Measurements from ENCODE around the gene CA4.
"Not testable (repeated sequence)": the region's sequence is repeated elsewhere in the genome, so short reads cannot be mapped to it uniquely, and the experiment has no call there.

CA4 gene

GRCh38 chr17:60170835-60171752 is 21.3 kb downstream of the CA4 start:
- ATAC-seq (ENCODE audit: low read depth) (no peak), DNase-seq (ENCODE audit: low spot score) (no peak)
- H3K4me3 ChIP-seq (ENCODE audit: severe bottlenecking), result no peak overlapping the region
- H3K4me1 ChIP-seq (ENCODE audit: insufficient read depth, poor library complexity, severe bottlenecking), result peaks cover 3% of the 10 kb centered on the region
- no peak for TF ChIP-seq CTCF (IDR thresholded peaks at IDR 0.05; ENCODE audit: poor library complexity, severe bottlenecking)
- H3K9me3 ChIP-seq (ENCODE audit: severe bottlenecking), result no peaks in the 10 kb centered on the region
- no peaks in the 10 kb centered on the region for H3K27me3 ChIP-seq (ENCODE audit: insufficient read depth, poor library complexity, severe bottlenecking)
- H3K27ac ChIP-seq (ENCODE audit: poor library complexity, severe bottlenecking), result no peak overlapping the region
- no peaks in the 10 kb centered on the region for H3K36me3 ChIP-seq (ENCODE audit: low read depth)

GRCh38 chr17:60171753-60172079 is 21.9 kb downstream of the CA4 start:
- no peak for TF ChIP-seq CTCF (IDR thresholded peaks at IDR 0.05; ENCODE audit: poor library complexity, severe bottlenecking)
- H3K4me3 ChIP-seq (ENCODE audit: severe bottlenecking), result no peak overlapping the region
- H3K4me1 ChIP-seq (ENCODE audit: insufficient read depth, poor library complexity, severe bottlenecking), result peaks cover 3% of the 10 kb centered on the region
- no peaks in the 10 kb centered on the region for H3K9me3 ChIP-seq (ENCODE audit: severe bottlenecking)
- DNase-seq (ENCODE audit: low spot score), result no peak
- H3K27ac ChIP-seq (ENCODE audit: poor library complexity, severe bottlenecking), result no peak overlapping the region
- no peak for ATAC-seq (ENCODE audit: low read depth)
- no peaks in the 10 kb centered on the region for H3K36me3 ChIP-seq (ENCODE audit: low read depth)
- H3K27me3 ChIP-seq (ENCODE audit: insufficient read depth, poor library complexity, severe bottlenecking), result no peaks in the 10 kb centered on the region

- H3K27me3 ChIP-seq (ENCODE audit: insufficient read depth, poor library complexity, severe bottlenecking), result no peaks in the 10 kb centered on the region
- peaks cover 3% of the 10 kb centered on the region for H3K4me1 ChIP-seq (ENCODE audit: insufficient read depth, poor library complexity, severe bottlenecking)
- no peak overlapping the region for H3K27ac ChIP-seq (ENCODE audit: poor library complexity, severe bottlenecking)
- ATAC-seq (ENCODE audit: low read depth) (peak; percentile 15; the same call in 1 of the 3 replicates), DNase-seq (ENCODE audit: low spot score) (no peak)
- H3K36me3 ChIP-seq (ENCODE audit: low read depth), result peaks cover 12% of the 10 kb centered on the region
- TF ChIP-seq CTCF (IDR thresholded peaks at IDR 0.05; ENCODE audit: poor library complexity, severe bottlenecking), result no peak
- no peaks in the 10 kb centered on the region for H3K9me3 ChIP-seq (ENCODE audit: severe bottlenecking)
- H3K4me3 ChIP-seq (ENCODE audit: severe bottlenecking), result no peak overlapping the region
Observed at GRCh38 chr17:60173304-60173819, 23.6 kb downstream of the CA4 start.

- Histone ChIP-seq H3K4me3 (ENCODE audit: severe bottlenecking) (no peak overlapping the region), H3K4me1 (ENCODE audit: insufficient read depth, poor library complexity, severe bottlenecking) (peaks cover 3% of the 10 kb centered on the region), H3K27me3 (ENCODE audit: insufficient read depth, poor library complexity, severe bottlenecking) (no peaks in the 10 kb centered on the region), H3K27ac (ENCODE audit: poor library complexity, severe bottlenecking) (no peak overlapping the region), H3K9me3 (ENCODE audit: severe bottlenecking) (no peaks in the 10 kb centered on the region), H3K36me3 (ENCODE audit: low read depth) (peaks cover 18% of the 10 kb centered on the region)
- no peak for TF ChIP-seq CTCF (IDR thresholded peaks at IDR 0.05; ENCODE audit: poor library complexity, severe bottlenecking)
- ATAC-seq (ENCODE audit: low read depth) (no peak), DNase-seq (ENCODE audit: low spot score) (no peak)
Observed at GRCh38 chr17:60174035-60174434, 24.3 kb downstream of the CA4 start.

- not testable (repeated sequence) for H3K9me3 ChIP-seq (ENCODE audit: severe bottlenecking); DNase-seq (ENCODE audit: low spot score); H3K4me3 ChIP-seq (ENCODE audit: severe bottlenecking); H3K27me3 ChIP-seq (ENCODE audit: insufficient read depth, poor library complexity, severe bottlenecking); H3K4me1 ChIP-seq (ENCODE audit: insufficient read depth, poor library complexity, severe bottlenecking); H3K27ac ChIP-seq (ENCODE audit: poor library complexity, severe bottlenecking)
- TF ChIP-seq CTCF (IDR thresholded peaks at IDR 0.05; ENCODE audit: poor library complexity, severe bottlenecking), result peak; percentile 15
- peaks cover 18% of the 10 kb centered on the region for H3K36me3 ChIP-seq (ENCODE audit: low read depth)
- peak; percentile 49; the same call in 2 of the 3 replicates for ATAC-seq (ENCODE audit: low read depth)
Observed at GRCh38 chr17:60174767-60175166, 25.0 kb downstream of the CA4 start.

- peaks cover 35% of the 10 kb centered on the region for H3K36me3 ChIP-seq (ENCODE audit: low read depth)
- not testable (repeated sequence) for H3K27ac ChIP-seq (ENCODE audit: poor library complexity, severe bottlenecking); DNase-seq (ENCODE audit: low spot score); H3K4me3 ChIP-seq (ENCODE audit: severe bottlenecking); H3K27me3 ChIP-seq (ENCODE audit: insufficient read depth, poor library complexity, severe bottlenecking); H3K4me1 ChIP-seq (ENCODE audit: insufficient read depth, poor library complexity, severe bottlenecking); H3K9me3 ChIP-seq (ENCODE audit: severe bottlenecking); ATAC-seq (ENCODE audit: low read depth)
Observed at GRCh38 chr17:60176763-60177162, 27.0 kb downstream of the CA4 start.

- not testable (repeated sequence) for DNase-seq (ENCODE audit: low spot score); H3K9me3 ChIP-seq (ENCODE audit: severe bottlenecking); ATAC-seq (ENCODE audit: low read depth); H3K27ac ChIP-seq (ENCODE audit: poor library complexity, severe bottlenecking); H3K4me1 ChIP-seq (ENCODE audit: insufficient read depth, poor library complexity, severe bottlenecking); H3K4me3 ChIP-seq (ENCODE audit: severe bottlenecking); H3K27me3 ChIP-seq (ENCODE audit: insufficient read depth, poor library complexity, severe bottlenecking)
- peaks cover 48% of the 10 kb centered on the region for H3K36me3 ChIP-seq (ENCODE audit: low read depth)
Observed at GRCh38 chr17:60178180-60178579, 28.4 kb downstream of the CA4 start.

All from RWPE2 (cell line).